Type B pancreatic cell (in vitro differentiated cells): Measurements from ENCODE around the gene GPR85. TPM values are rescaled to one million over a fixed set of nuclear protein-coding genes. Genes with fewer than 3 reads are reported as not detected.

Experiments used
- DNase-seq: peaks from one replicate; pipeline ENCODE4 v3.0.0; 2021; ENCODE audit warnings: mixed read lengths; ENCODE audit not compliant: unreplicated experiment; ENCODE audit errors: extremely low spot score
- H3K27ac Mint-ChIP-seq: 2 replicates; pipeline ENCODE4 v1.8.0; 2021; ENCODE audit warnings: mild to moderate bottlenecking, mixed read lengths
- H3K27me3 Mint-ChIP-seq: 2 replicates; pipeline ENCODE4 v1.8.0; 2021; ENCODE audit warnings: mixed read lengths
- H3K36me3 Mint-ChIP-seq: 2 replicates; pipeline ENCODE4 v1.8.0; 2021; ENCODE audit warnings: mixed read lengths
- H3K4me1 Mint-ChIP-seq: one replicate; pipeline ENCODE4 v1.8.0; 2021; ENCODE audit warnings: mixed read lengths; ENCODE audit not compliant: unreplicated experiment
- H3K4me3 Mint-ChIP-seq: 2 replicates; pipeline ENCODE4 v1.8.0; 2021; ENCODE audit warnings: mild to moderate bottlenecking, mixed read lengths
- H3K9me3 Mint-ChIP-seq: 2 replicates; pipeline ENCODE4 v1.8.0; 2021; ENCODE audit warnings: mixed read lengths
- CTCF ChIP-seq: fragments of 200-600 bp; sonication (generic); conservative IDR thresholded peaks from 2 replicates; pipeline ENCODE4 v1.5.0; 2021; ENCODE audit warnings: antibody characterized with exemption, mild to moderate bottlenecking
- total RNA-seq: library from RNA; stranded (reverse); gene quantifications from 2 replicates; pipeline ENCODE4 v1.2.1, GENCODE V29; 2021; ENCODE audit warnings: low replicate concordance

Gene GPR85
- total RNA-seq, 1 donor from 2014 or later = 5.0 TPM

DNA sequence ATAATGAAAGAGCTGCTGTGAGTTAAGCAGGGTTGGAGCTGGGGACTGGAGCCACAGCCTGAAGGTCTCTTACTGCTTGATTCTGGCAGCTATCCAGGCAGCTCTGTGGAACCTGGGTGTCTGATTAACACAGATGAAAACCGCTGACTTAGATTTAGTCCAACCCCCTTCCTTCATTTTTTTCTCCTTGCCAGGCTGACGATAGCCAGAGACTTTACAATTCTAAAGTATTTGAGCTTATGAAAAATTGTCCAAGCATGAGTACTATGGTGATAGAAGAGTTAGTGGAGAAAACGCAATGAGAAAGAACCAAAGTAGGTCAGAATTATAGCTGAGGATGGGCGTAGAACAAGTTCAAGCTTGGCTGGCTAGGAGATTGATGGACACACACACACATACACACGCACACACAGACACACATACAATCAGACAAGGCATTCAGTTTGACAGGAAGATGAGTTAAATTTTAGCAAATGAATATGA is 13.5 kb upstream of the GPR85 start:
- Mint-ChIP-seq H3K4me3 (peak overlapping the region; percentile 21), H3K36me3 (no peaks in the 10 kb centered on the region)

DNA sequence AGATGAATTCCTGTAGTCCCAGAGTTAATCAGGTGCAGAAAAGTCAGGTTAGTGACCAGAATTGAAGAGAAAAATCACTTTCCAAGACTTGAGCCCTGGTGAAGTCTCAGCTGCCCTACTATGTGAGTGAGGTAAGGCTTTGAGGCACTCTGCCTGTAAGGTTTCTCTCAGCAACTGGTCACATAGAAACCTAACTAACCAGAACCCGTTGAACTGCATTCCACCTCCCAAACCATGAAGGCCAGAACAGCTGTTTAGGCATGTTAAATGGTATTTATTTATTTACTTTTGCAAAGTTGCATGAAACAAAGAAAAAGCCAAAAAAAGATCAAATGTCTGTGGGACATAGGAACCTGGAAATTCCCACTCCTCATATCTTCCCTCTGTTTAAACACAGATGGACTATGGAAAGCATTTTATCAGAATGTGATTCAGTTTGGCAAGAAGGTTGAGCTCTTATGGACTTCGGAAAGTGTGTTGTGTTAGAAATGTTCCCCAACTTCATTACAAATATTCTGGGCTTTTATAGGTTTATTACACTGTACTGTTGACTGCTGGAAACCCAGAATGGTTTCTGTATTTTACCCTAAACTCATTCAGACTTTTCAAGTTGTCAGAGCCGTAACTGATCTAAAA is 12.8 kb upstream of the GPR85 start:
- Mint-ChIP-seq H3K27ac (peak overlapping the region; percentile 86), H3K4me1 (no peaks in the 10 kb centered on the region), H3K27me3 (no peaks in the 10 kb centered on the region), H3K9me3 (no peaks in the 10 kb centered on the region), H3K36me3 (no peaks in the 10 kb centered on the region), H3K4me3 (peak overlapping the region; percentile 74)
- TF ChIP-seq CTCF = no peak
- DNase-seq = no peak

More for the DNA sequence above, 13.5 kb upstream of the GPR85 start:
- DNase-seq = no peak
- TF ChIP-seq CTCF = no peak
- H3K4me1 Mint-ChIP-seq = no peaks in the 10 kb centered on the region
- no peaks in the 10 kb centered on the region for H3K9me3 Mint-ChIP-seq
- H3K27ac Mint-ChIP-seq = peak overlapping the region; percentile 18
- H3K27me3 Mint-ChIP-seq = no peaks in the 10 kb centered on the region

- Mint-ChIP-seq H3K9me3 (no peaks in the 10 kb centered on the region), H3K36me3 (no peaks in the 10 kb centered on the region), H3K27me3 (no peaks in the 10 kb centered on the region), H3K4me3 (no peak overlapping the region), H3K27ac (no peak overlapping the region), H3K4me1 (no peaks in the 10 kb centered on the region)
- TF ChIP-seq CTCF = no peak
- no peak for DNase-seq
Measured at GRCh38 chr7:113094517-113095249, 8.1 kb upstream of the GPR85 start.

- Mint-ChIP-seq H3K9me3 (no peaks in the 10 kb centered on the region), H3K36me3 (no peaks in the 10 kb centered on the region), H3K27ac (no peak overlapping the region), H3K4me3 (no peak overlapping the region), H3K4me1 (no peaks in the 10 kb centered on the region), H3K27me3 (no peaks in the 10 kb centered on the region)
- TF ChIP-seq CTCF = no peak
- no peak for DNase-seq
Measured at GRCh38 chr7:113093561-113093960, 6.9 kb upstream of the GPR85 start.

DNA sequence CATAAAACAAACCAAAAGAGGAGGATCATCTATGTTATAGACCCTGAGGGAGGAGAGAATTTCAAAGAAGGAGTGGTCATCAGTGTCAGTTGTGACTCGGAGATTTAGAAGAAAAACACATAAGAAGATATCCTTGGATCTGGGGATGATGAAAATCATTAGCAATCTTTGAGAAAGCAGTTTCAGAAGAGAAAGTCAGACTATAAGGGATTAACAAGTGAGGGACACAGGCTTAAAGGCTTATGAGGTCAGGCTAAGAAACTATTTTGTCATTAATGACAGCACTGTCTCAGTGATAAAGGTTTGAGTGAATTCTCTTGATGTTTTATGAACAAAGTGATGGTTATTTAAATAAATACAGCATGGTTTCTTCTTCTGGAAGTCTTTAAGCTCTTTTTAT is 6.1 kb upstream of the GPR85 start:
- Mint-ChIP-seq H3K9me3 (no peaks in the 10 kb centered on the region), H3K27me3 (no peaks in the 10 kb centered on the region), H3K27ac (no peak overlapping the region), H3K4me1 (no peaks in the 10 kb centered on the region), H3K36me3 (no peaks in the 10 kb centered on the region), H3K4me3 (no peak overlapping the region)
- TF ChIP-seq CTCF = no peak
- no peak for DNase-seq
